Epidermal melanocyte (primary cell): Measurements from ENCODE around the gene SLC23A1.

ENCODE experiments used
- DNase-seq: peaks from one replicate; pipeline ENCODE4 v3.0.0; 2011; ENCODE audit warnings: low spot score; ENCODE audit not compliant: insufficient read length

The SLC23A1 gene

DNA sequence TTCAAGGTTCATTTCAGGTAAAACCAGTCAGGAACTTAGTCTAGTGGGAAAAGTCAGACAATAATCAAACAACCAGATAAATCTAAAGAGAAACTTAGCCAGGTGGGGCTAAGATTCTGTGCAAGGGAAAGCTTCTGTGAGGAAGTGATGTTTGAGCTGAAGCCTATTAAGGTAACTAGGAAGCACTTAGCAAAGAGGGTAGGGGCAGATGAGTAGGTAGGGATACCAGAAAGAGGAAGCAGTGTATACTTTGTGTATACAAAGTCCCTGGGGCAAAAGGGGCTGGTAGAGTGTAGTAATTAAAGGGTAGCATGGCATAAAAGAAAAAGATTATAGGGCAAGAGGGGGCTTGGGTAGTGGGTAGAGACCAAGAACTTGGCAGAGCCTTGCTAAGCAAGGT, 24.4 kb upstream of the SLC23A1 start:
- DNase-seq, result no peak

DNA sequence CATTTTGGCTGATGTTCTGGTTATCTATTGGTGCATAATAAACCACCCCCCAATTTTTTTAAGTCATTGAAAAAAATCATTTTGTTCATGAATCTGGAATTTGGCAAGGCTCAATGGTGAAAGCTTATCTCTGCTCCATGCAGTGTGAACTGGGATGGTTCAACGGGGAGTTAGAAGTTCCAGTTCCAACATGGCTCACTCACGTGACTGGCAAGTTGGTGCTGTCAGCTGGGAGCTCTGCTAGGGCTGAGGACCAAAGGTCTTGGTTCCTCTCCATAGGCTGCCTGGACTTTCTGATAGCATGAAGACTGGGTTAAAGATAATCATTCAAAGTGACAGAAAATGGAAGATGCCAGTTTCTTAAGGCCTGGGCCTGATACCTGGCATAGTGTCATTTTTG, 23.9 kb upstream of the SLC23A1 start:
- DNase-seq, result no peak

DNA sequence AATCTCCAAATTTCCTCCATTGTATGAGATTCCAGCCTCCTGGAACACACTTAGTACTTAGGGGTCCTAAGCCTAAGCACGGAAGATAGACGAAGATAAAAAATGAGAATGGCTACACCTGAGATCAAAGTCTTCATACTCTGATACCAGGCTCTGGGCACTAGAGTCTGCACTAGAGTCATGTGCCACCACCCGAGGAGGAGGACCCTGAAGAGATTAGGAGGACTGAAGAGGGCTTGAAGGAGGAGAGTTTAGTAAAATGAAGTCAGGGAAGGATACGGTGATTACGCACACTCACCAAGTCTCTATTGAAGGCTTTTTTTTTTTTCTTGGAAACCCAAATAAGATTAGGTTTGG, 21.4 kb upstream of the SLC23A1 start:
- DNase-seq, result no peak

DNA sequence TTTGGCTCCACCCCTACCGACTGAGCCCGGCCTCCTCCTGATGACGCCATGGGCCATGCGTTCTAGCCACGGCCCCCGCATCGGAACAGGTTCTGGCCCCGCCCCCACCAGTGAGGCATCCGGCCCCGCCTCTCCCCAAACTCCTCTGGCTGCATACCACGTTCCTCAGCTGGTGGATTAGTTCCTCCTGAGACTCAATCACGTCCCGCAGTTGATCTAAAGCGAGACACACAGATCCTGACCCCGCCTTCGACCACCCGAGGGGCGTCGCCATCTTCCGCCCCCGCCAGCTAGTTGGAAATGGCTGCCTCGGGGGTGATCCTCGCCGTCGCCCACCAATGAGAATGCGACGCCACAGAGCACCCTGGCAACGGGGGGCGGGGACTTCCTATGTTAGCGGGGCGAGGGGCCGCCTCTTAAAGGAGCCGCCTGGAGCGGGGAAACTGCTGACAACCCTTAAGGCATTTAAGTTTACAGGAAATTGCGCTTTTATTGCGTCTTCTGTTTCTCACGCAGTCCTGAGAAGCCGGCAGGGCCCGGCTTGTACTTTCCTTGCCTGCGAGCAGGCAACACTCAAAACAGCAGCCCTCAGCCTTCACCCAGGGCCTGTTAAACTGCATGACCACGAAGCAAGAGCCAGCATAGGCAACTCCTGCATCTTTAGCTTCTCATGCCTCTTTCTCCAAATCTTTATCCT, 20.8 kb upstream of the SLC23A1 start, which contains the start of gene SPATA24:
SPATA24 (minus strand) TSS at position 303 of the 697 bp plus-strand sequence; CDS start at position 274, 29 bp downstream.
- peak; percentile 95 for DNase-seq

DNA sequence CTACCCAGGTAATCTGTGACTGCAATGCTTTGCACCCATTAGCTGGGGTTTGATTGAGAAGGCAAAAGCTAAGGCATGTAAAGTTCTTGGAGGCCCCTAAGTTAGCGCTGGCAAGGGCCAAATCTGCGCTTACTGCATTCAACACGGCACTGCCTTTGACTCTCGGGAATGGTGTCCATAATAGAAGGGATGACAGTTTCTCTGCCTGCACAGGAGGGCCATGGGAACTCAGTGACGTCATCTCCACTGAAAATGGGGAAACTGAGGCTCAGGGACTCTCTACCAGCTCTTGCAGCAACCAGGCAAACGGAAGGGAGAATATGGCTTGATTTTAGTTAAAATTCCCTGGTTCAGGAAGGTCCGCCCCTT, 20.3 kb upstream of the SLC23A1 start:
- DNase-seq, result no peak

GRCh38 chr5:139402561-139403158, 19.6 kb upstream of the SLC23A1 start:
- no peak for DNase-seq

DNA sequence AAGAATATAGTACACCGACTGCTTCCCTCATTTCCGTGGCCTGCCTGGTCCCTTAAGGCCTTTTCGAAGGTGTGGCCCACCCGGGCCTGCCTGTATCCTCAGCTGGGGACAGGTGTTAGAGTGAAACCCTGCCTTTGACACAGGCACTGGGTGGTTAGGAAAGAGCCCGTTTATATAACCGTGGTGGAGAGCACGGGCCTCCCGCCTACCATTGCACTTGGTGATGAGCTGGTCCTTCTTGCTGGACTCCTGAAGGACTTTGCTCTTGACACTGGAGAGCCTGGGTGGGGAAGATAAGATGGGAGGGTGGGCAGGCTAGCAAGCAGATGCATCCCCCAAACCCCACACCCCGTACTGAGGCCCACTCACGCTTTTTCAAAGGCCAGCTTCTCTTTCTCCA, 18.4 kb upstream of the SLC23A1 start:
- no peak for DNase-seq

DNA sequence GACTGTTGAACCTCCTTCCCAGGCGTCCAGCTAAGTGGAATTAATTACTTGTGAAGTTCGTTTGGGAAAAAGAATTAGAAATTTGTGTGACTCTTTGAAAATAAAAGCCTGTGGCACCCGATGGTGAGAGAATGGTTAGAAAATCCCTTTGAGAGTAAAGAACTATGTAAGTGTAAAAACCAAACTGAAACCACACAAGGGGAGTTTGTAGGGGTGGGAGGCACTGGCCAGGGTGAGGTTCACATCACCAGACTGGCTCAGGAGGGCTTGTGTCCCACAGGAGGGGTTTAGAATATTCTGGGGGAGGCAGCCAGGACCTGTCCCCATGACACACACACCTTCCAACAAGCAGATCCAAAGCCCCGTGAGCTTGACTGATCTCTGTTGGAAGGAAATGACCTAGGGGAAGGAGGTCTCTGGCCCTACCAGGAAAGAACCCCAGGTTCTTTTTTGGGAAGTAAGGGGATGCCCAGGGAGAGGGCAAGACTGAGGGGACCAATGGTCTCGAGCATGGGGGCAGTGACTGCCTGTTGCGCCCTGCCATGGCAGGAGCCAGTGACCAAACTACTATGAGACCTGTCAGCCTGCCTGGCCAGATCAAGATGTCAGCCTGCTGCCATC, 16.5 kb upstream of the SLC23A1 start:
- DNase-seq, result no peak

DNA sequence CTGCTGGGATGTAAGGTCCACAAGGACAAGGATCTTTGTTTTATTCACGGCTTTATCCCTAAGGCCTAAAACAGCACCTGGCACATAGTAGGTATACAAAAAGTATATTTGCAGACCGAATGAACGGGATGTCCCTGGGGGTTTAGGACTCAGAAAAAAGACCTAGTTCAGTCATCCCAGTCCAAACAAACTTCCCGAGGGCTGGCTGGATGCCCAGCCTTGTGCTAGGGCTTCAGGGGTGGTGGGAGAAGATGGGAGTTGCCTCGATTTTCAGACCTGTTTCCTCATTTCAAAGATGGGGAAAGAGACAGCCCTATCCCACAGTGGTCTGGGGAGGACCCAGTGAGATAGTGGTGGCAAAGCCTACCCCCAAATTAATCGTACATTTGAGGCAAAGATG, 14.8 kb upstream of the SLC23A1 start:
- DNase-seq, result no peak

- DNase-seq, result no peak
Observed at GRCh38 chr5:139396691-139397090, 13.6 kb upstream of the SLC23A1 start.

DNA sequence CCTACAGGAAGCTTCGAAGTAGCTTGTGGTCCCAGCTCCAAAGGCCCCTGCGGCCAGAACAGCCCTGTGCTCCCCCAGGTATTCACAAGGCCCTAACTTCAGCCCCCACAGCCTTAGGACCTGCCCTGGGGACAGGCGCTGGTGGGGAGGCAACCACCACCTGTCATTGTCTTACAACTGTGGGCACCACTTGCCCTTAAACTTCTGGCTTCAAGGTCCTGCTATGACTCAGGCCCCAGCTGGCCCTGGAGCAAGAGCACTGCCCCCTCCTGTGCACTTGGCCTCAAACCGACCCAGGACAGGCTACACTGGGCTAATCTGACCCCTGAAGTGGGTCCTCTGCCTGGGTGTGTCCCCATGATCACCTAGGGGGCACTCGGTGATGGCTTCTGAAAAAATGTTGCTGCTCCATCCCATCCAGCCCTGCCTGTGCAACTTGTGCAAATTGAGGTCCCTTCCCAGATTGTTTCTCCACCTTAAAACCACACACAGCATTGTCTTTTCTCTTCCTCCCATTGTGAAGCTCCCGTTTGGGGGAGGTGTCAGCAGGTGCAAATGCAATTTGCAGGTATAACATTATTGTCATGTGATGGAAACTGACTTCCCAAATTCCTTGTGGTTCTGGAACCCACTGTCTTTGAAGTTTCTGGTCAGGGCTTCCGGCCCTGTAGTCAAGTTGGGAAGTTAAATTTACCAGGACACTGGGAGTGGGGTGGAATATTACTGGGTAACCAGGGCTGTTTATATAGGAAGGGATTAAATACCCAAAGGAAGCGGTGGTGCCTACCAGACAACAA, 12.9 kb upstream of the SLC23A1 start:
- DNase-seq, result no peak

DNA sequence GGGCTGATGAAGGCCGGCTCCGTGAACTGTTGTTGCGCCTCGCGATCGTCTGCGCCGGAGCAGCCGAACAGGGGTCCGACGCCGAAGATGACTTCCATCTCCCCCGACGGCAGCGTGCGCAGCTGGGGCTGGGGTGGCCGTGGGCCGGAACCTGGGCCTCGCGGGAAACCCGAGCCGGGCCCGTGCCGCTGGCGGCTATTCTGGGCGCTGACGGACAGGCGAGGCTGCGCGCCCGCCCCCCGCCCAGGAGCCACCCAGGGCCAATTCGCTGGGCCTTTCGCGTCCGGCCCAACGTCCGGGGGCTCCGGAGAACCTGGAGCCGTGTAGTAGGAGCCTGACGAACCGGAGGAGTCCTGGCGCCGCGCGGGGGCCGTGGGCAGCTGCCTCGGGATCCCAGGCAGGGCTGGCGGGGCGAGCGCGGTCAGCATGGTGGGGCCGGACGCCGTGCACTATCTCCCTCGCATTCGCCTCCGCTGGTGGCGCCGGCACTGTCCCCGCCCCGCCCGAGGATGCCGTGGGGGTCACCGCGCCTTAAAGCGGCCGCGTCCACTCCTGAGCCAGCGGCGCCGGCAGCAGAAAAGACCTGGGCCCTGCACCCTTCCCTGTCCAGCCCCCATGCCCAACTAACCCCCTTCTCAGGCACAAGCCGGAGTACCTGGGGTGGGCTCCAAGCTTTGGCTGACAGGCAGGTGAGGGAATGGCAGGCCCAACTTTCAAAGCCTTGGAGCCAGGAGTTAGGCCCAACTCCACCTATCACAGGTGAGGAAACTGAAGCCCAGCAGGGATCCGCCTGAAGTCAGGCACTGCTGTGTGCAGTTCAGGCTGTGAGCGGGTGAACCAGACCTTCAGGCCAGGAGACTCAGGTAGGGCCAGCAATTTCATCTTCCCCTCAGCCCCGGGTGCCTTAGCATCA, 11.8 kb upstream of the SLC23A1 start, which contains the start of gene PROB1:
PROB1 (minus strand) TSS at position 451 of the 913 bp plus-strand sequence; CDS start at position 428, 23 bp downstream.
- DNase-seq, result no peak

- DNase-seq, result no peak
Observed at GRCh38 chr5:139394123-139394653, 11.1 kb upstream of the SLC23A1 start.

DNA sequence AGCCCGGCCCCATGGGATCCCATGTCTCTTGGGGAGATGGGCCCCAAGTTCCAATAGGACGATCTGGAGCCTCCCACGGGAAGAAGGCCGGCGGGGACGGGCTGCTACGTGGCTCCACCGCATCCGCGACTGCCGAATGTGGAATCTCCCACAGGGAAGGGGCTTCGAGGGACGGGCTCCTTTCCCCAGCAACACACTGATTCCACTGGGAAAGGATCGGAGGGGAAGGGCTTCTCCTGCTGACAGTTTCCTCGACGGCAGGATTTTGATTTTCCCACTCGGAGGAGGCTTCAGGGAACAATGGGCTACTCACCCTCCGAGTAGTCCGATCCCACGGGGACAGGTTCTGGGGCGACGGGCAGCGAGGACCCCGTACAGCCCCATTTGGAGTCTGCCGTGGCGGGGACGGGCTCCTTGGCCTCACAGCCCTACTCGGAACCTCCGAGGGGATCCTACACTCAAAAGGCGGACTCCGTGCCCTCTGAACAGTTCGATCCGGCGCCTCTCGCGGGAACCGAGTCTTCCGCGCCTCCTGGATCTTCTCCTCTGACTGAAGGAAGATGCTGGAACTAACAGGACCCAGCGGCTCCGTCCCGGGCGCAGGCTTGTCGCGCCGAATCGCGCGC, 10.5 kb upstream of the SLC23A1 start:
- peak; percentile 16 for DNase-seq

DNA sequence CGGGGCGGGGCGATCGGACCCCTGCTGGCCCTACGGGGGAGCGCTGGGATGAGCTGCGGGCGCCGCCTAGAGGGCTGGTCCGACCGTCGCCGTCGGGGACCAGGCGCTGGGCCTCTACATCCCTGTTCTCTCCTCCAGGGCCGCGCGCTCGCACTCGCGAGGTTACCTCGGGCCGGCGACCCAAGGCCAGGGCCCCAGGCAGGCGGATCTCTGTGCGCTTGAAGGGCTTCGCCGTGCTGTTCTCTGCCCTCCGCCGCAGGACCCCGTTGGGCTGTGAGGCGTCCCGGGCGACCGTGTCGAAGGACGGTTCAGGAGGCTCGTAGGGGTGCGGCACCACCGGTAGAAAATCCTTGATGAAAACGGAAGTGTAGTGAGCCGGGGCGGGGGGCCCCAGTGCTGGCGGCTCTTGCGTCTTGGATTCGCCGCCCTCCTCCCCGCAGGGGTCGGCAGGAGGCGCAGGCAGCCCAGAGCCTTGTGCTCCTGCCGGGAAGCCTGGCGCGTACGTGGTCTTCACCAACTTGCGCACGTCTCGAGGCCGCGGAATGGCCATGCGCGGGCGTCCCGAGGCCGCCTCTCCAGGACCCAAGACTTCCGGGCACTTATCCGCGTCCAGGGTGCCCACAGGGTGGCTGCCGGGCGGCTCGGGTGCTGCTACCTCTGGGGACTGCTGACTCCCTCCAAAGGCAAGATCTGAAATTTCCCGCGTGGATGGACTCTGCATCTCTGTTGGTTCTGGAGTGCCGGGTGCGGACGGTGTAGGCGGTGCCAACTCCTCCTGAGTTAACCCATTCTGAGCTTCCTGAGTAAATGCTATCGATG, 9.8 kb upstream of the SLC23A1 start:
- peak; percentile 52 for DNase-seq

DNA sequence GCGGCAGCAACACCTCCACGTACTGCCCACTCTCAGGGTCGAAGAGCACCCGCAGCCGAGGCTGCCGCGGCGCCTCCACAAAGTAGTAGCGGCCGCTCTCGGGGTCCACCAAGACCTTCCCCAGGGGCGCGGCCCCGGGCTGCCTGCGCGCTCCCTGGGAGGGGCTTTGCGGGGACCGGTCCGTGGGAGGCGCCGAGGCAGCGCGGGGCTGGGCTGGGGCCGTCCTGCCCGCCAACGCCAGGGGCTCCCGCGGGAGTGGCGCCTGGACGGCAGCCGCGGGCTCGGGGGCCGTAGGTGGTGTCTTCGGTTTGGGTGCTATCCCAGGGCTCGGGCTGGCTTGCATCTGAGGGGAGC, 9.2 kb upstream of the SLC23A1 start:
- DNase-seq, result no peak

- DNase-seq, result peak; percentile 16
Observed at GRCh38 chr5:139391570-139392323, 8.7 kb upstream of the SLC23A1 start.
